ENCODE measurements around the gene PGBD5.

PGBD5 gene

GRCh38 chr1:230368363-230368762 lies 57.8 kb downstream of the PGBD5 start:
- no peak for TF ChIP-seq CTCF (IDR thresholded peaks at IDR 0.05)

- TF ChIP-seq CTCF (IDR thresholded peaks at IDR 0.05): no peak
Measured at GRCh38 chr1:230366504-230366915, 59.6 kb downstream of the PGBD5 start.

- no peak for TF ChIP-seq CTCF (IDR thresholded peaks at IDR 0.05)
Measured at GRCh38 chr1:230365723-230366307, 60.3 kb downstream of the PGBD5 start.

DNA sequence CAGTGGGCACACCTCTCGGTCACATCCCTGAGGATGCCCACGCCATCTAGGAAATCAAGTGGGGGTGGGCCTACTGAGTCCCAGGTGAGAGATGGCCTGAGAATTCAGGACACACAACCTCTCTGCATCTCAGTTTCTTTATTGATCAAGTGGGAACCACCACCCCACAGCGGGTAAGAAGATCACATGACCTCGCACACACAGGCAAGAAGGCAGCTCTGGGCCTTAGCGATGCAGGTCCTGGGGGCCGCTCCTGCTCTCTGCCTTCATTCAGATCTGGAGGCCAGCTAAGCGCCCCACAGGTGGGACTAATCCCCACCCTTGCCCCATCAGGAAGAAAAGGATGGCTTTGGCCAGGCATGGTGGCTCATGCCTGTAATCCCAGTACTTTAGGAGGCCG lies 63.2 kb downstream of the PGBD5 start:
- TF ChIP-seq CTCF (IDR thresholded peaks at IDR 0.05): no peak

DNA sequence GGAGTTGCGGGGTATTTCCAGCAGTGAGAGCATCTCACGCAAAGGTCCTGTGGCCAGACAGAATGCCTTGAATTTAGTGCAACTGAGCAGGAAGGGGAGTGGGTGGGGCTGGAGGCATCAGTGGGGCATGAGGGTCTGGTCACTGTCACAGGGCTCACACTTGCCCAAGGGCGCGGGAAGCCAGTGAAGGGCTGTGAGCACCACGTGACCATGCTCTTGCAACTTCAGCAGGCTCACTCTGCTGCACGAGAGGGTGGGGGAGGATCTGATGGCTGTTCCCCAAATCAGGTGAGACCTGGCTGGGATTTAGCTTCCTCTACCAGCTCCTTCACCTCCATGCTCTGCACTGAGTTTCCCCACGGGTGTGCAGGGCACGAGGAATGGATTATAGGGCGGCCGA lies 64.2 kb downstream of the PGBD5 start:
- TF ChIP-seq CTCF (IDR thresholded peaks at IDR 0.05): no peak

DNA sequence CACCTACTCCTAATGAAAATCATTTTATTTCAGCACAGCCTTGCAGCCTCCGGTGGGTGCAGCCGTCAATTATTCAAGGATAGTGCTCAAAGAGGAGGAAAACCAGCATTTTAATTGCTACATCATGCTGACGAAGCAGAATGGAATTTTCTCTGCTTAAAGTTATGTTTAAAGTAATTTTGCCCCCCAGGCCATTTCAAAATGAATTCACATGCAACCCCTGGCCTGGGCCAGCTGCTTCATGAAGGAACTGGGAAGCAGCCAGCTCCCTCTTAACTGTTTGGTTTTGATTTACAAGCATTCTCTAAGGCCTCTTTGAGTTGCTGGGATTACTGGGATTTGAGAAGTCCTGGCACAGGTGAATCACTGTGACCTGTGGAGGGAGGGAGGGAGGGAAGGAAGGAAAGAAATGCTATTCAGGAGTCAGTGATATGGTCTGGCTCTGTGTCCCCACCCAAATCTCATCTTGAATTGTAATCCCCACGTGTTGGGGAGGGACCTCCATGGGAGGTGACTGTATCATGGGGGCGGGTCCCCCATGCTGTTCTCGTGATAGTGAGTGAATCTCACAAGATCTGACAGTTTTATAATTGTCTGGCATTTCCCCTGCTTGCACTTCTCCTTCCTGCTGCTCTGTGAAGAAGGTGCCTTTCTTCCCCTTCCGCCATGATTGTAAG lies 66.0 kb downstream of the PGBD5 start:
- TF ChIP-seq CTCF (IDR thresholded peaks at IDR 0.05): no peak

GRCh38 chr1:230356869-230357794 lies 69.0 kb downstream of the PGBD5 start:
- no peak for TF ChIP-seq CTCF (IDR thresholded peaks at IDR 0.05)
